ENCODE data around the gene PHF21A. TPM values are rescaled to one million over a fixed set of nuclear protein-coding genes. Genes with fewer than 3 reads are reported as not detected.

The PHF21A gene
- 69.7 TPM for total RNA-seq

DNA sequence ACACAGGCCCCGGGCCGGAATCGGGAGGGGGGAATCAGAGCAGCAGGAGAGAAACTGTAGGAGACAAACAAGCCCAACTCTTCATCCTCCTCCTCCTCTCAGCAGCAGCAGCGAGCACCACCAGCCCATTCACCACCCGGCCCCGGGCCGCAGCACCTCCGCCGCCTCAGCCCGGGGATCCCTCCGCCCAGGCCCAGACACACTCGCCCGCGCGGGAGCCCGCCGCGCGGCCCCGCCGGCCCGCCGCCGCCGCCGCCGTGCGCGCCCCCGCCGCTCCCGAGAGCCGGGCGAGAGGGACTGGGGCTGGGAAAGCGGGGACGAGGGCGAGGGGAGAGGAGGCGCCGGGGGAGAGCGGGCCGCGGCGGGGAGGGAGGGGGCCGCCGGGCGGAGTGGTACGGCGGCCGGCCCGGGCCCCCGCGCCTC is at the start of gene PHF21A:
PHF21A (minus strand) TSS at position 154 of the 423 bp plus-strand sequence. CDS start 37,235 bp downstream, outside the sequence.
- H3K27me3 ChIP-seq = no peaks in the 10 kb centered on the region
- H3K27ac ChIP-seq = peak within 1 kb of the TSS; percentile 88 to 95
- intact Hi-C loops (cut with DNase I) = loop anchor here (5.0 to 10.0 kb wide), 6 partner anchors 116 to 1554 kb away; partner anchors contain the start of genes CD82, DGKZ and PEX16
- no peaks in the 10 kb centered on the region for H3K9me3 ChIP-seq
- H3K4me1 ChIP-seq = peaks cover 0 to 19% of the 10 kb centered on the region in 2 donors
- DNase-seq (ENCODE audit: low spot score in 2 of 2) = peak; percentile 50 to 93
- TF ChIP-seq, protein P1, sequence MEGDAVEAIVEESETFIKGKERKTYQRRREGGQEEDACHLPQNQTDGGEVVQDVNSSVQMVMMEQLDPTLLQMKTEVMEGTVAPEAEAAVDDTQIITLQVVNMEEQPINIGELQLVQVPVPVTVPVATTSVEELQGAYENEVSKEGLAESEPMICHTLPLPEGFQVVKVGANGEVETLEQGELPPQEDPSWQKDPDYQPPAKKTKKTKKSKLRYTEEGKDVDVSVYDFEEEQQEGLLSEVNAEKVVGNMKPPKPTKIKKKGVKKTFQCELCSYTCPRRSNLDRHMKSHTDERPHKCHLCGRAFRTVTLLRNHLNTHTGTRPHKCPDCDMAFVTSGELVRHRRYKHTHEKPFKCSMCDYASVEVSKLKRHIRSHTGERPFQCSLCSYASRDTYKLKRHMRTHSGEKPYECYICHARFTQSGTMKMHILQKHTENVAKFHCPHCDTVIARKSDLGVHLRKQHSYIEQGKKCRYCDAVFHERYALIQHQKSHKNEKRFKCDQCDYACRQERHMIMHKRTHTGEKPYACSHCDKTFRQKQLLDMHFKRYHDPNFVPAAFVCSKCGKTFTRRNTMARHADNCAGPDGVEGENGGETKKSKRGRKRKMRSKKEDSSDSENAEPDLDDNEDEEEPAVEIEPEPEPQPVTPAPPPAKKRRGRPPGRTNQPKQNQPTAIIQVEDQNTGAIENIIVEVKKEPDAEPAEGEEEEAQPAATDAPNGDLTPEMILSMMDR (IDR thresholded peaks at IDR 0.05) = no peak
- H3K4me3 ChIP-seq = peak within 1 kb of the TSS; percentile 69 to 95
- no peaks in the 10 kb centered on the region for H3K36me3 ChIP-seq

DNA sequence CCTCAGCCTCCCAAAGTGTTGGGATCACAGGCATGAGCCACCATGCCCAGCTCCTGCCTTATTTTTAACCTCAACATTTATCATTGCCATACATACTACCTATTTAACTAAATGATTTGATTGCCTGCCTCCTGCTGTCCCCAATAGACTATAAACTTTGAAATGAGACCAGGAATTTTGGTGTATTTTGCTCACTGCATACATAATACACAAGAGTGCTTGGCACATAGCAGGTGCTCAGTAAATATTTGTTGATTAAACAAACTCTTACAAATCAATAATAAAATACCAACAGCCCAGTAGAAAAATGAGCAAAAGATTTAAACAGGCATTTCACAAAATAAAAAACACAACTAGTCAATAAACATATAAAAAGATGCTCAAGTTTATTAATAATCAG is 49.5 kb upstream of the PHF21A start:
- H3K4me1 ChIP-seq = no peaks in the 10 kb centered on the region
- DNase-seq (ENCODE audit: low spot score in 2 of 2) = no peak
- H3K27me3 ChIP-seq = no peaks in the 10 kb centered on the region
- intact Hi-C loops (cut with DNase I) = no loop called here
- no peaks in the 10 kb centered on the region for H3K9me3 ChIP-seq
- H3K27ac ChIP-seq = no peak overlapping the region
- no peak overlapping the region for H3K4me3 ChIP-seq
- no peaks in the 10 kb centered on the region for H3K36me3 ChIP-seq
- TF ChIP-seq, protein P1 (IDR thresholded peaks at IDR 0.05) = no peak

DNA sequence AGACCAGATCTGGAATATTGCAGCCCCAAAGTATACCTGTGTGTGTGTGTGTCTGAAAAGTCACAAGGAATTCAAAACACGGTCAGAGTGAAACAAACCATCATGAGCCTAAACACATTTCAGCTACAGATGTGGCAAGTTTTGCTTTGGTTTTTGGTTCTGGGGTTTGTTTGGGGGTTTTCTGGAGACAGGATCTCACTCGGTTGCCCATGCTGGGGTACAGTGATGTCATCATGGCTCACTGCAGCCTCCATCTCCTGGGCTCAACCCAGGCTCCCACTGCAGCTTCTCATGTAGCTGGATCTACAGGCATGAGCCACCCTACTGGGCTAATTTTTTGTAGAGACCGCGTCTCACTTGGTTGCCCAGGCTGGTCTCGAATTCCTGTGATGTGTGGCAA is 41.4 kb upstream of the PHF21A start:
- TF ChIP-seq, protein P1 (IDR thresholded peaks at IDR 0.05) = no peak
- no peaks in the 10 kb centered on the region for H3K27me3 ChIP-seq
- no peak for DNase-seq (ENCODE audit: low spot score in 2 of 2)
- H3K4me3 ChIP-seq = no peak overlapping the region
- H3K9me3 ChIP-seq = no peaks in the 10 kb centered on the region
- intact Hi-C loops (cut with DNase I) = no loop called here
- H3K36me3 ChIP-seq = no peaks in the 10 kb centered on the region
- no peaks in the 10 kb centered on the region for H3K4me1 ChIP-seq
- H3K27ac ChIP-seq = no peak overlapping the region

DNA sequence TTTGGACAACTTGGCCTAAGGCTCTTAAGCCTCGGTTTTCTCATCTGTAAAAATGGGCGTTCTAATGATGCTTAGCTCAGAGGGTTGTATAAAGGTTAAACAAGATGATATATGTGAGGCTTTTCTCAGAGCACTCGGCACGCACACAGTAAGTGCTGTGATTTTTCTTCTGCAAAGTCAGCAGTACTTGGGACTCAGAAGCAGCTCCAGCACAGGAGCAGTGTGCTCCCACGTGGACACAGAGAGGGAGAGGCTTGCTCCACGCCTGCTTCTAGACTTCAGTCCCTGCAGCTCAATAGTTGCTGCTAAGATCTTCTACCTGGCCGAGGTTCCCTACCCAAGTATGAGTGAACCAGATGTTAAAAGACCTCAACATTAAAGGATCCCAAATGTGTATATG is 39.9 kb upstream of the PHF21A start:
- no peaks in the 10 kb centered on the region for H3K4me1 ChIP-seq
- no peaks in the 10 kb centered on the region for H3K9me3 ChIP-seq
- no peaks in the 10 kb centered on the region for H3K27me3 ChIP-seq
- TF ChIP-seq, protein P1 (IDR thresholded peaks at IDR 0.05) = no peak
- intact Hi-C loops (cut with DNase I) = no loop called here
- no peak overlapping the region for H3K27ac ChIP-seq
- no peak for DNase-seq (ENCODE audit: low spot score in 2 of 2)
- no peaks in the 10 kb centered on the region for H3K36me3 ChIP-seq
- no peak overlapping the region for H3K4me3 ChIP-seq

DNA sequence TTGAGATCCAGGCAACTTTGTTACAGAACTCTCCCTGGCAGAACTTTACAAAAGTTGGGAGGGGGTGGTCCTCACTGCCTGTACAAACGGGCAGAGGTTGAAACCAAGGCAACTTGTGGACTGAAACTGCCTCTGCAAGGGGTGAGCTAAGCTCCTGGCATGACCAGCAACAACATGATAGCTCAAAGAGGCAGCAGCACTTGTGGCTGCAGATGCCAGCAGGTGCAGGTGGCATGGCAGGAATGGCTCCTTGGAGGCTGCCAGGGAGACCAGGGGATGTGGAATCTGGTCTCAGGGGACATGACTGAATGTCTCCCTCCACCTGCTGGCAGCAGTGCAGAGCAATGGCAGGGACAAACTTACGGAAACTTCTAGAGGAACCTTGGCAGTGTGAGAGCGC is 38.8 kb upstream of the PHF21A start:
- no peak overlapping the region for H3K27ac ChIP-seq
- H3K4me1 ChIP-seq = no peaks in the 10 kb centered on the region
- DNase-seq (ENCODE audit: low spot score in 2 of 2) = no peak
- no peaks in the 10 kb centered on the region for H3K27me3 ChIP-seq
- H3K9me3 ChIP-seq = no peaks in the 10 kb centered on the region
- H3K36me3 ChIP-seq = no peaks in the 10 kb centered on the region
- H3K4me3 ChIP-seq = no peak overlapping the region
- intact Hi-C loops (cut with DNase I) = no loop called here
- TF ChIP-seq, protein P1 (IDR thresholded peaks at IDR 0.05) = no peak

DNA sequence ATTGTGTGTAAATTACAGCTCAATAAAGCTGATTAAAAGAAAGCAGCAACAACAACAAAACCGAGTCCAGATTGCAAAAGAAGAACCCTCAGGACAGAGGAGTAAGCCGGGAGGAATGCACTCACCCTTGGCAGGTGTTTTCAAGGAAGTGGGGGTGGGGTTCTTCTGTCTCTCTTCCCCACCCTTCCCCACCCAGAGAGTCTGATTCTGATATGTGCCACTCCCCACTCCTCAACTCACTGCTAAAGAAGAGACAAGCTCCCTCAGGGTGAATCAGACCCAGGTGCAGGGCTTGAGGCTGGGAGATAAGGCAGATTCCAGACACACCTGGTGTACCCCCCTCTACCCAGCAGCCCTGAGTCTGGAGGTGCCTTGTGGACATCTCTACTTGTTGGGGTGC is 38.4 kb upstream of the PHF21A start:
- no peaks in the 10 kb centered on the region for H3K4me1 ChIP-seq
- TF ChIP-seq, protein P1 (IDR thresholded peaks at IDR 0.05) = no peak
- intact Hi-C loops (cut with DNase I) = no loop called here
- H3K36me3 ChIP-seq = no peaks in the 10 kb centered on the region
- H3K27me3 ChIP-seq = no peaks in the 10 kb centered on the region
- H3K27ac ChIP-seq = no peak overlapping the region
- H3K9me3 ChIP-seq = no peaks in the 10 kb centered on the region
- no peak overlapping the region for H3K4me3 ChIP-seq
- DNase-seq (ENCODE audit: low spot score in 2 of 2) = no peak

All from ascending aorta (tissue), 2 donors.